SK-N-SH (cell line): ENCODE results near the gene ACBD6. TPM values are rescaled to one million over a fixed set of nuclear protein-coding genes. Genes with fewer than 3 reads are reported as not detected.

Source experiments
- CTCF ChIA-PET: fragments of 300-600, 350-600 bp; formaldehyde crosslinking; extraction: SDS; loops from one replicate; lab custom pipeline; 2021; lab: Yijun Ruan, JAX
- POLR2A ChIA-PET: fragments of 350-600 bp; sonication (Branson Sonifier 250); formaldehyde crosslinking; extraction: SDS; loops from one replicate; lab custom pipeline; 2020; ENCODE audit warnings: antibody characterized with exemption, inconsistent platforms; lab: Yijun Ruan, JAX
- DNase-seq: peaks from one replicate; pipeline ENCODE4 v3.0.0; 2012
- H2AFZ ChIP-seq: fragments of 200-600 bp; sonication (generic); 2 replicates; pipeline ENCODE4 v1.8.1; 2016; ENCODE audit warnings: antibody characterized with exemption, mild to moderate bottlenecking, low read depth
- H3F3A ChIP-seq: fragments of 200-600 bp; sonication (generic); replicated peaks from 2 replicates; pipeline ENCODE3; 2016; ENCODE audit warnings: antibody characterized with exemption, mild to moderate bottlenecking; ENCODE audit not compliant: insufficient read depth
- H3K27ac ChIP-seq, 2 experiments: fragments of 200-500 bp in 1 of 2; fragments of 200-600 bp in 1 of 2; sonication (Bioruptor generic) in 1 of 2; sonication (generic), shearing (Covaris generic) in 1 of 2; 2 replicates each; pipeline versions ENCODE4 v1.5.1 to v1.6.1; 2014 to 2016; ENCODE audit warnings: low read depth in 2 of 2, inconsistent platforms in 1 of 2, low read length in 1 of 2, mild to moderate bottlenecking in 1 of 2, mixed read lengths in 1 of 2
- H3K27me3 ChIP-seq: fragments of 200-600 bp; sonication (generic), shearing (Covaris generic); 2 replicates; pipeline ENCODE4 v1.6.1; 2016; ENCODE audit warnings: mixed run types; ENCODE audit not compliant: insufficient read depth
- H3K36me3 ChIP-seq, 2 experiments: fragments of 200-500 bp in 1 of 2; fragments of 200-600 bp in 1 of 2; sonication (Bioruptor generic) in 1 of 2; sonication (generic) in 1 of 2; replicated peaks in 1 of 2; 2 replicates each; pipeline versions ENCODE3 to v1.5.1; 2014 to 2016; ENCODE audit warnings: low read length in 1 of 2, mild to moderate bottlenecking in 1 of 2; ENCODE audit not compliant: insufficient read depth in 2 of 2, control insufficient read depth in 1 of 2
- H3K4me1 ChIP-seq, 2 experiments: fragments of 200-500 bp in 1 of 2; fragments of 200-600 bp in 1 of 2; sonication (Bioruptor generic) in 1 of 2; sonication (generic), shearing (Covaris generic) in 1 of 2; 2 replicates each; pipeline versions ENCODE4 v1.5.1 to v1.6.1; 2014 to 2016; ENCODE audit warnings: low read depth in 1 of 2, low read length in 1 of 2, mixed run types in 1 of 2; ENCODE audit not compliant: insufficient read depth in 2 of 2, control insufficient read depth in 1 of 2
- H3K4me2 ChIP-seq: fragments of 200-600 bp; sonication (generic), shearing (Covaris generic); 2 replicates; pipeline ENCODE4 v1.6.1; 2017; ENCODE audit warnings: mixed run types
- H3K4me3 ChIP-seq, 2 experiments: fragments of 200-500 bp in 1 of 2; fragments of 200-600 bp in 1 of 2; sonication (Bioruptor generic) in 1 of 2; sonication (generic), shearing (Covaris generic) in 1 of 2; 2 replicates each; pipeline versions ENCODE4 v1.5.1 to v1.8.1; 2014 to 2016; ENCODE audit warnings: low read depth in 2 of 2, inconsistent platforms in 1 of 2, low read length in 1 of 2, mild to moderate bottlenecking in 1 of 2, mixed read lengths in 1 of 2, moderate library complexity in 1 of 2
- H3K79me2 ChIP-seq: fragments of 200-600 bp; sonication (generic); 2 replicates; pipeline ENCODE4 v1.8.1; 2017; ENCODE audit warnings: mild to moderate bottlenecking; ENCODE audit not compliant: insufficient read depth
- H3K9ac ChIP-seq: fragments of 200-600 bp; sonication (generic); 2 replicates; pipeline ENCODE4 v1.6.1; 2017; ENCODE audit warnings: mixed run types
- H3K9me2 ChIP-seq: fragments of 200-600 bp; sonication (generic); 2 replicates; pipeline ENCODE4 v1.6.1; 2017; ENCODE audit warnings: mixed run types
- H3K9me3 ChIP-seq: fragments of 200-600 bp; sonication (generic); 2 replicates; pipeline ENCODE4 v1.6.1; 2017; ENCODE audit warnings: mixed run types, mild to moderate bottlenecking, moderate library complexity
- H4K20me1 ChIP-seq: fragments of 200-600 bp; sonication (generic); 2 replicates; pipeline ENCODE4 v1.6.1; 2017; ENCODE audit warnings: mild to moderate bottlenecking, mixed run types; ENCODE audit not compliant: insufficient read depth
- CHD2 ChIP-seq: fragments of 150-350 bp; IDR thresholded peaks from 2 replicates; pipeline ENCODE4 v1.6.1; 2018; ENCODE audit warnings: low read length; ENCODE audit not compliant: partially characterized antibody
- EZH2phosphoT487 ChIP-seq: fragments of 200-600 bp; sonication (generic); IDR thresholded peaks from 2 replicates; pipeline ENCODE4 v1.6.1; 2017; ENCODE audit warnings: low read depth, mixed run types, mild to moderate bottlenecking, antibody characterized with exemption, moderate library complexity, borderline replicate concordance
- FOSL2 ChIP-seq: IDR thresholded peaks from 2 replicates; pipeline ENCODE4 v1.4.0; 2012; ENCODE audit warnings: low read depth, mild to moderate bottlenecking, moderate library complexity, borderline replicate concordance
- IRF3 ChIP-seq: fragments of 150-350 bp; IDR thresholded peaks from 2 replicates; pipeline ENCODE4 v1.6.1; 2016; ENCODE audit warnings: mild to moderate bottlenecking, low read depth, low read length
- JUND ChIP-seq: IDR thresholded peaks from 2 replicates; pipeline ENCODE4 v1.4.0; 2012
- MAX ChIP-seq: IDR thresholded peaks from 2 replicates; pipeline ENCODE4 v1.4.0; 2012; ENCODE audit warnings: low read depth
- PBX3 ChIP-seq: IDR thresholded peaks from 2 replicates; pipeline ENCODE4; 2012
- POLR2AphosphoS5 ChIP-seq: IDR thresholded peaks from 2 replicates; pipeline ENCODE4 v1.6.1; 2012; ENCODE audit warnings: low read depth, low read length
- REST ChIP-seq: IDR thresholded peaks from 2 replicates; pipeline ENCODE4 v1.6.1; 2012; ENCODE audit warnings: mild to moderate bottlenecking, low read depth, low read length, moderate library complexity
- SMC3 ChIP-seq: IDR thresholded peaks from 2 replicates; pipeline ENCODE4 v1.6.1; 2012; ENCODE audit warnings: low read depth, low read length, improper control_type of control experiment
- YY1 ChIP-seq: IDR thresholded peaks from 2 replicates; pipeline ENCODE4 v1.4.0; 2012; ENCODE audit warnings: low read depth, mild to moderate bottlenecking
- WGBS: methylation state at CpG from one replicate; pipeline ENCODE4 v1.1.6; 2017; ENCODE audit warnings: low lambda C conversion rate; 5-methylcytosine and 5-hydroxymethylcytosine counted together
- polyA plus RNA-seq, 3 experiments: library from polyadenylated mRNA; depleted of rRNA; stranded (reverse); fragments of >200 nt; gene quantifications; 2 replicates each; pipeline ENCODE4 v1.2.3, GENCODE V29; 2012

Gene ACBD6
- polyA plus RNA-seq, 1 of the 3 experiments (the other 2 are of a cell fraction): 60.9 TPM

- no peaks in the 10 kb centered on the region for H3K9me2 ChIP-seq
- no peak for DNase-seq
- WGBS: 93% methylated on average over 6 of the region's 12 CpGs
- ChIA-PET POLR2A (no interaction called here), CTCF (interaction anchor here (2.1 to 2.2 kb wide), 2 partner anchors 14 to 149 kb away, joined by 6 read pairs; no protein-coding TSS in a partner anchor)
- TF ChIP-seq JUND: no peak
- no peak for TF ChIP-seq PBX3
- TF ChIP-seq EZH2phosphoT487: no peak
- no peak for TF ChIP-seq MAX
- TF ChIP-seq REST: no peak
- TF ChIP-seq IRF3: no peak
- no peak for TF ChIP-seq POLR2AphosphoS5
- TF ChIP-seq CHD2: no peak
- TF ChIP-seq YY1: no peak
- no peak for TF ChIP-seq FOSL2
- TF ChIP-seq SMC3: no peak
- peaks cover 0 to 7% of the 10 kb centered on the region in 2 experiments; a peak in 1 of 4 replicates for H3K4me1 ChIP-seq
- H3F3A ChIP-seq: no peaks in the 10 kb centered on the region
- H4K20me1 ChIP-seq: no peaks in the 10 kb centered on the region
- no peaks in the 10 kb centered on the region for H3K79me2 ChIP-seq
- H2AFZ ChIP-seq: no peak overlapping the region
- no peak overlapping the region for H3K9ac ChIP-seq
- no peak overlapping the region for H3K4me3 ChIP-seq
- H3K4me2 ChIP-seq: no peak overlapping the region
- no peaks in the 10 kb centered on the region for H3K27me3 ChIP-seq
- peaks cover 0 to 1% of the 10 kb centered on the region in 2 experiments for H3K36me3 ChIP-seq
- H3K27ac ChIP-seq: no peak overlapping the region
- no peaks in the 10 kb centered on the region for H3K9me3 ChIP-seq
Observed at GRCh38 chr1:180267211-180267561, 235.2 kb downstream of the ACBD6 start.
